Mucosa of rectum (tissue), 2 donors: ENCODE measurements around the gene SMIM44.
A peak's percentile ranks its signal among the peaks of the same experiment; 100 is the strongest.

Source experiments
- H3K27ac ChIP-seq, 2 donors: one replicate each; pipeline ENCODE4 v1.7.0; 2013; ENCODE audit warnings: inconsistent platforms in 2 of 2, low read depth in 2 of 2, low read length in 2 of 2
- H3K27me3 ChIP-seq, 2 donors: one replicate each; pipeline ENCODE4 v1.7.0; 2013; ENCODE audit warnings: low read length in 2 of 2; ENCODE audit not compliant: control insufficient read depth in 2 of 2, insufficient read depth in 2 of 2
- H3K36me3 ChIP-seq, 2 donors: one replicate each; pipeline ENCODE4 v1.7.0; 2013; ENCODE audit warnings: low read length in 2 of 2; ENCODE audit not compliant: control insufficient read depth in 2 of 2, insufficient read depth in 2 of 2
- H3K4me1 ChIP-seq, 2 donors: one replicate each; pipeline ENCODE4 v1.7.0; 2013; ENCODE audit warnings: low read length in 2 of 2, mild to moderate bottlenecking in 1 of 2; ENCODE audit not compliant: control insufficient read depth in 2 of 2, insufficient read depth in 2 of 2
- H3K4me3 ChIP-seq, 2 donors: one replicate each; pipeline ENCODE4 v1.7.0; 2013; ENCODE audit warnings: low read length in 2 of 2
- H3K9ac ChIP-seq, 2 donors: one replicate each; pipeline ENCODE4 v1.7.0; 2013; ENCODE audit warnings: low read length in 2 of 2, low read depth in 1 of 2, mild to moderate bottlenecking in 1 of 2
- H3K9me3 ChIP-seq, 2 donors: one replicate each; pipeline ENCODE4 v1.7.0; 2013; ENCODE audit warnings: low read length in 2 of 2; ENCODE audit not compliant: control insufficient read depth in 2 of 2
- donor health status: healthy.
- donor health status: Normal muscosa, but diverticular disease.

The SMIM44 gene

GRCh38 chr19:3476830-3477229 lies 6.4 kb downstream of the SMIM44 start:
- Histone ChIP-seq H3K9ac (no peak overlapping the region), H3K27ac (no peak overlapping the region), H3K27me3 (no peaks in the 10 kb centered on the region), H3K36me3 (no peaks in the 10 kb centered on the region), H3K9me3 (no peaks in the 10 kb centered on the region), H3K4me3 (no peak overlapping the region), H3K4me1 (peaks cover 17 to 18% of the 10 kb centered on the region in 2 donors)

GRCh38 chr19:3475449-3475848 lies 7.8 kb downstream of the SMIM44 start:
- Histone ChIP-seq H3K27ac (no peak overlapping the region), H3K4me3 (no peak overlapping the region), H3K9me3 (no peaks in the 10 kb centered on the region), H3K4me1 (peaks cover 11 to 13% of the 10 kb centered on the region in 2 donors), H3K27me3 (no peaks in the 10 kb centered on the region), H3K9ac (no peak overlapping the region), H3K36me3 (no peaks in the 10 kb centered on the region)

- Histone ChIP-seq H3K4me1 (peaks cover 8 to 13% of the 10 kb centered on the region in 2 donors), H3K27ac (peak overlapping the region; percentile 32 to 55), H3K9me3 (no peaks in the 10 kb centered on the region), H3K4me3 (peak overlapping the region in 1 of 2 donors; percentile 11), H3K27me3 (no peaks in the 10 kb centered on the region), H3K9ac (peak overlapping the region in 1 of 2 donors; percentile 29), H3K36me3 (no peaks in the 10 kb centered on the region)
These were observed 8.6 kb downstream of the SMIM44 start for GRCh38 chr19:3474614-3475013.

- peak overlapping the region in 1 of 2 donors; percentile 29 for H3K9ac ChIP-seq
- H3K4me3 ChIP-seq, result peak overlapping the region in 1 of 2 donors; percentile 11
- H3K27ac ChIP-seq, result peak overlapping the region; percentile 32 to 55
- no peaks in the 10 kb centered on the region for H3K27me3 ChIP-seq
- H3K36me3 ChIP-seq, result no peaks in the 10 kb centered on the region
- peaks cover 8 to 13% of the 10 kb centered on the region in 2 donors for H3K4me1 ChIP-seq
- H3K9me3 ChIP-seq, result no peaks in the 10 kb centered on the region
These were observed 9.2 kb downstream of the SMIM44 start for GRCh38 chr19:3474010-3474409.

GRCh38 chr19:3471954-3472655 lies 11.1 kb downstream of the SMIM44 start:
- H3K27me3 ChIP-seq, result no peaks in the 10 kb centered on the region
- no peak overlapping the region for H3K9ac ChIP-seq
- no peak overlapping the region for H3K4me3 ChIP-seq
- no peaks in the 10 kb centered on the region for H3K36me3 ChIP-seq
- no peak overlapping the region for H3K27ac ChIP-seq
- no peaks in the 10 kb centered on the region for H3K9me3 ChIP-seq
- H3K4me1 ChIP-seq, result peaks cover 8 to 13% of the 10 kb centered on the region in 2 donors

- H3K9me3 ChIP-seq, result no peaks in the 10 kb centered on the region
- peaks cover 8 to 13% of the 10 kb centered on the region in 2 donors for H3K4me1 ChIP-seq
- H3K27me3 ChIP-seq, result no peaks in the 10 kb centered on the region
- no peak overlapping the region for H3K27ac ChIP-seq
- H3K9ac ChIP-seq, result no peak overlapping the region
- no peak overlapping the region for H3K4me3 ChIP-seq
- H3K36me3 ChIP-seq, result no peaks in the 10 kb centered on the region
These were observed 12.6 kb downstream of the SMIM44 start for GRCh38 chr19:3470500-3471128.

- Histone ChIP-seq H3K9ac (no peak overlapping the region), H3K36me3 (no peaks in the 10 kb centered on the region), H3K9me3 (no peaks in the 10 kb centered on the region), H3K4me3 (no peak overlapping the region), H3K27ac (no peak overlapping the region), H3K4me1 (peaks cover 8 to 12% of the 10 kb centered on the region in 2 donors), H3K27me3 (no peaks in the 10 kb centered on the region)
These were observed 13.4 kb downstream of the SMIM44 start for GRCh38 chr19:3469638-3470499.

- no peaks in the 10 kb centered on the region for H3K27me3 ChIP-seq
- no peak overlapping the region for H3K9ac ChIP-seq
- no peak overlapping the region for H3K27ac ChIP-seq
- H3K4me1 ChIP-seq, result no peaks in the 10 kb centered on the region
- H3K36me3 ChIP-seq, result no peaks in the 10 kb centered on the region
- no peaks in the 10 kb centered on the region for H3K9me3 ChIP-seq
- H3K4me3 ChIP-seq, result no peak overlapping the region
These were observed 15.0 kb downstream of the SMIM44 start for GRCh38 chr19:3468211-3468610.

GRCh38 chr19:3467437-3468198 lies 15.6 kb downstream of the SMIM44 start:
- Histone ChIP-seq H3K36me3 (peaks cover 0 to 3% of the 10 kb centered on the region in 2 donors), H3K9ac (no peak overlapping the region), H3K4me1 (no peaks in the 10 kb centered on the region), H3K27ac (no peak overlapping the region), H3K27me3 (no peaks in the 10 kb centered on the region), H3K9me3 (no peaks in the 10 kb centered on the region), H3K4me3 (no peak overlapping the region)
